Neuron (in vitro differentiated cells): Measurements from ENCODE around the gene PAFAH1B2.

Experiments
- H2AFZ ChIP-seq: one replicate; pipeline ENCODE4 v1.6.1; 2013; ENCODE audit warnings: low read depth, mild to moderate bottlenecking, inconsistent platforms, low read length, moderate library complexity
- H3K27me3 ChIP-seq: one replicate; pipeline ENCODE4 v1.6.1; 2013; ENCODE audit warnings: low read length; ENCODE audit not compliant: insufficient read depth
- H3K36me3 ChIP-seq: one replicate; pipeline ENCODE4 v1.6.1; 2013; ENCODE audit warnings: low read length; ENCODE audit not compliant: insufficient read depth
- H3K4me1 ChIP-seq: one replicate; pipeline ENCODE4 v1.6.1; 2013; ENCODE audit warnings: low read length; ENCODE audit not compliant: insufficient read depth
- H3K4me3 ChIP-seq: 2 replicates; pipeline ENCODE4 v1.5.1; 2013; ENCODE audit warnings: mild to moderate bottlenecking, low read length, moderate library complexity
- H3K9me3 ChIP-seq: one replicate; pipeline ENCODE4 v1.6.1; 2013; ENCODE audit warnings: low read length

Gene PAFAH1B2

GRCh38 chr11:117191680-117192400, 47.8 kb downstream of the PAFAH1B2 start:
- Histone ChIP-seq H3K9me3 (no peaks in the 10 kb centered on the region), H3K27me3 (no peaks in the 10 kb centered on the region), H3K36me3 (peaks cover 28% of the 10 kb centered on the region), H3K4me3 (no peak overlapping the region), H3K4me1 (no peaks in the 10 kb centered on the region), H2AFZ (no peak overlapping the region)

- Histone ChIP-seq H3K36me3 (peaks cover 28% of the 10 kb centered on the region), H3K4me1 (no peaks in the 10 kb centered on the region), H3K27me3 (no peaks in the 10 kb centered on the region), H3K4me3 (no peak overlapping the region), H3K9me3 (no peaks in the 10 kb centered on the region), H2AFZ (no peak overlapping the region)
These were observed 48.4 kb downstream of the PAFAH1B2 start for GRCh38 chr11:117192401-117192875.

- no peak overlapping the region for H3K4me3 ChIP-seq
- H2AFZ ChIP-seq: no peak overlapping the region
- no peaks in the 10 kb centered on the region for H3K9me3 ChIP-seq
- H3K36me3 ChIP-seq: peaks cover 25% of the 10 kb centered on the region
- no peaks in the 10 kb centered on the region for H3K4me1 ChIP-seq
- H3K27me3 ChIP-seq: no peaks in the 10 kb centered on the region
These were observed 49.3 kb downstream of the PAFAH1B2 start for GRCh38 chr11:117193130-117194020.

- no peak overlapping the region for H3K4me3 ChIP-seq
- peaks cover 21% of the 10 kb centered on the region for H3K36me3 ChIP-seq
- no peaks in the 10 kb centered on the region for H3K27me3 ChIP-seq
- H3K4me1 ChIP-seq: peaks cover 2% of the 10 kb centered on the region
- no peaks in the 10 kb centered on the region for H3K9me3 ChIP-seq
- no peak overlapping the region for H2AFZ ChIP-seq
These were observed 50.2 kb downstream of the PAFAH1B2 start for GRCh38 chr11:117194267-117194666.

GRCh38 chr11:117195258-117195657, 51.2 kb downstream of the PAFAH1B2 start:
- Histone ChIP-seq H3K4me3 (no peak overlapping the region), H3K36me3 (peaks cover 18% of the 10 kb centered on the region), H2AFZ (no peak overlapping the region), H3K9me3 (no peaks in the 10 kb centered on the region), H3K4me1 (peaks cover 5% of the 10 kb centered on the region), H3K27me3 (no peaks in the 10 kb centered on the region)

- H3K27me3 ChIP-seq: no peaks in the 10 kb centered on the region
- H3K9me3 ChIP-seq: no peaks in the 10 kb centered on the region
- peaks cover 18% of the 10 kb centered on the region for H3K36me3 ChIP-seq
- H3K4me3 ChIP-seq: no peak overlapping the region
- H3K4me1 ChIP-seq: peaks cover 5% of the 10 kb centered on the region
- H2AFZ ChIP-seq: no peak overlapping the region
These were observed 51.7 kb downstream of the PAFAH1B2 start for GRCh38 chr11:117195761-117196160.

GRCh38 chr11:117197006-117197405, 52.9 kb downstream of the PAFAH1B2 start:
- H3K4me1 ChIP-seq: peaks cover 5% of the 10 kb centered on the region
- no peak overlapping the region for H2AFZ ChIP-seq
- no peaks in the 10 kb centered on the region for H3K9me3 ChIP-seq
- H3K36me3 ChIP-seq: peaks cover 14% of the 10 kb centered on the region
- H3K4me3 ChIP-seq: no peak overlapping the region
- H3K27me3 ChIP-seq: no peaks in the 10 kb centered on the region

GRCh38 chr11:117197516-117198456, 53.7 kb downstream of the PAFAH1B2 start:
- Histone ChIP-seq H3K27me3 (no peaks in the 10 kb centered on the region), H3K4me3 (no peak overlapping the region), H3K9me3 (no peaks in the 10 kb centered on the region), H3K4me1 (peaks cover 5% of the 10 kb centered on the region), H3K36me3 (peaks cover 12% of the 10 kb centered on the region), H2AFZ (no peak overlapping the region)

- Histone ChIP-seq H2AFZ (no peak overlapping the region), H3K27me3 (no peaks in the 10 kb centered on the region), H3K36me3 (peaks cover 7% of the 10 kb centered on the region), H3K4me3 (no peak overlapping the region), H3K4me1 (peaks cover 5% of the 10 kb centered on the region), H3K9me3 (no peaks in the 10 kb centered on the region)
These were observed 54.5 kb downstream of the PAFAH1B2 start for GRCh38 chr11:117198613-117199012.

GRCh38 chr11:117199053-117199915, 55.2 kb downstream of the PAFAH1B2 start, which contains the start of gene TAGLN:
Gene TAGLN, plus strand, starts transcription at chr11:117199370. Its CDS starts 3,644 bp downstream, at chr11:117203014.
- Histone ChIP-seq H3K4me3 (peak within 1 kb of the TSS; percentile 13), H3K27me3 (no peaks in the 10 kb centered on the region), H3K4me1 (peaks cover 5% of the 10 kb centered on the region), H3K36me3 (peaks cover 7% of the 10 kb centered on the region), H3K9me3 (no peaks in the 10 kb centered on the region), H2AFZ (no peak within 1 kb of the TSS)

GRCh38 chr11:117199916-117200812, 56.1 kb downstream of the PAFAH1B2 start:
- H3K27me3 ChIP-seq: no peaks in the 10 kb centered on the region
- H3K4me1 ChIP-seq: peaks cover 5% of the 10 kb centered on the region
- H2AFZ ChIP-seq: no peak overlapping the region
- H3K36me3 ChIP-seq: peaks cover 8% of the 10 kb centered on the region
- no peaks in the 10 kb centered on the region for H3K9me3 ChIP-seq
- H3K4me3 ChIP-seq: no peak overlapping the region
